ENCODE results near the gene MTX1.
"Not testable (repeated sequence)": the region's sequence is repeated elsewhere in the genome, so short reads cannot be mapped to it uniquely, and the experiment has no call there.

The MTX1 gene, protein sequence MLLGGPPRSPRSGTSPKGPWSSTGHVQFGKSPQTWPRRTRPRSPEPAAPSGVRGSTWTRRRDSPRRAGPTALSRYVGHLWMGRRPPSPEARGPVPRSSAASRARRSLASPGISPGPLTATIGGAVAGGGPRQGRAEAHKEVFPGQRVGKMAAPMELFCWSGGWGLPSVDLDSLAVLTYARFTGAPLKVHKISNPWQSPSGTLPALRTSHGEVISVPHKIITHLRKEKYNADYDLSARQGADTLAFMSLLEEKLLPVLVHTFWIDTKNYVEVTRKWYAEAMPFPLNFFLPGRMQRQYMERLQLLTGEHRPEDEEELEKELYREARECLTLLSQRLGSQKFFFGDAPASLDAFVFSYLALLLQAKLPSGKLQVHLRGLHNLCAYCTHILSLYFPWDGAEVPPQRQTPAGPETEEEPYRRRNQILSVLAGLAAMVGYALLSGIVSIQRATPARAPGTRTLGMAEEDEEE

DNA sequence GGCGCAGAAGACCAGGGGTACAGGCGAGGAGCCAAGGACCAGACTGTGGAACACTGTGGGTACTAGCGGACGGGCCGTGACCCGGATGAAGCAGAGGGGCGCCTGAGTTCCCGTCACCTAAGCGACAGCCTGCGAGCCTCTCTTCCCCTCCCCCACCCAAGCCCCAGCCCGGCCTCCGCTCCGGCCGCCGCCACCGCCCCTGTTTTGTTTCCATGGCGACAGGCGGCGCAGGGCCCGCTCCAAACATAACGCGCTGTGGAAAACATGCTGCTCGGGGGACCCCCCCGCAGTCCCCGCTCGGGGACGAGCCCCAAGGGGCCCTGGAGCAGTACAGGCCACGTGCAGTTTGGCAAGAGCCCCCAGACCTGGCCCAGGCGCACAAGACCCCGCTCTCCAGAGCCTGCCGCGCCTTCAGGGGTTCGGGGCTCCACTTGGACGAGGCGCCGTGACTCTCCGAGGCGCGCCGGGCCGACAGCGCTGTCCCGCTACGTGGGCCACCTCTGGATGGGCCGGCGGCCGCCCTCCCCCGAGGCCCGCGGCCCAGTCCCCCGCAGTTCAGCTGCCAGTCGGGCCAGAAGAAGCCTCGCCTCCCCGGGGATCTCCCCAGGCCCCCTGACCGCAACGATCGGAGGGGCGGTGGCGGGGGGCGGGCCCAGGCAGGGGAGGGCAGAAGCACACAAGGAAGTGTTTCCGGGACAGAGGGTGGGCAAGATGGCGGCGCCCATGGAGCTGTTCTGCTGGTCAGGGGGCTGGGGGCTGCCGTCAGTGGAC is at the start of gene MTX1:
TSS of gene MTX1 (plus strand) at position 155 of the 771 bp plus-strand sequence. CDS start at position 265, 110 bp downstream.
- no peaks in the 10 kb centered on the region for H3K9me3 ChIP-seq (ENCODE audit: low read length)
- H2AFZ ChIP-seq (ENCODE audit: low read depth, low read length), result peak within 1 kb of the TSS; percentile 36
- H3K4me3 ChIP-seq (ENCODE audit: low read length), result peak within 1 kb of the TSS; percentile 66
- H3K36me3 ChIP-seq (ENCODE audit: insufficient read depth, low read length), result peaks cover 15% of the 10 kb centered on the region
- H3K4me1 ChIP-seq (ENCODE audit: insufficient read depth, low read length), result peaks cover 30% of the 10 kb centered on the region
- H3K27me3 ChIP-seq (ENCODE audit: insufficient read depth, low read length), result no peaks in the 10 kb centered on the region

DNA sequence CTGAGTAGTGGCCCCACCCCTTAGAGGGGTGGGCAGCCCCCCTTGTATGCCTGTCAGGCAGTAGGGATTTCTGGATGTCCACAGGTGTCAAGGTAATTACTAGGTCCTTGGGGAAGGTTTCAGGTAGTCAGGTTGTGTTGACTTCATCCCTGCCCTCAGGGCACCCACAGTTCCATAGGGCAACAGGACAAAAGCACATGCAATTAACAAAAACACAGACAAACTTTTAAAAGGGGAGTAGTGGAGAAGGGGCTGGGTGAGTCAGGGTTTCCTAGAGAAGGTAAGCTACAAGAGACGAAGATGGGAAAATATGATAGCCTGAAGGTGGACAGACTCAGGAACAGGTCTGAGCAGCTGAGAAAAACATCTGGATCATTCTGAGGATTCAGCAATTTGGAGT is 49.5 kb upstream of the MTX1 start:
- peaks cover 9% of the 10 kb centered on the region for H3K27me3 ChIP-seq (ENCODE audit: insufficient read depth, low read length)
- H2AFZ ChIP-seq (ENCODE audit: low read depth, low read length), result no peak overlapping the region
- no peak overlapping the region for H3K4me3 ChIP-seq (ENCODE audit: low read length)
- H3K9me3 ChIP-seq (ENCODE audit: low read length), result no peaks in the 10 kb centered on the region
- H3K4me1 ChIP-seq (ENCODE audit: insufficient read depth, low read length), result no peaks in the 10 kb centered on the region
- H3K36me3 ChIP-seq (ENCODE audit: insufficient read depth, low read length), result no peaks in the 10 kb centered on the region

DNA sequence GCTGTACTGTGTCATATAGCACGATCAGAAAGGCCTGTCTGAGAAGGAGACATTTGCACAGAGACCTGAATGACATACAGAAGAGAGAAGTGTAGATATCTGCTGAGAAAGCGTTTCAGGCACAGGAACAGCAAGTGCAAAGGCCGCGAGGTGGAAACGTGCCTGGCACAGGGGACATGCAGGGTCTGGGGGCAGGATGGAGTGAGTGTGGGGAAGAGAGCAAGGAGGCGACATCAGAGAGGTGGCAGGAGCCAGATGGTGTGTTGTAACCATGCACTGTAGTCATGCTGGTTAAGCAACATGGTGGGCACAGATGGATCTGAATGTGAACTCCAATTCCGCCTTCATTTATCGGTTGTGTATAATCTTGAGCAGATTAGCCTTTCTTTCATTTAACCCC is 48.4 kb upstream of the MTX1 start:
- H3K36me3 ChIP-seq (ENCODE audit: insufficient read depth, low read length), result no peaks in the 10 kb centered on the region
- H3K4me3 ChIP-seq (ENCODE audit: low read length), result no peak overlapping the region
- no peak overlapping the region for H2AFZ ChIP-seq (ENCODE audit: low read depth, low read length)
- no peaks in the 10 kb centered on the region for H3K9me3 ChIP-seq (ENCODE audit: low read length)
- H3K4me1 ChIP-seq (ENCODE audit: insufficient read depth, low read length), result no peaks in the 10 kb centered on the region
- H3K27me3 ChIP-seq (ENCODE audit: insufficient read depth, low read length), result peaks cover 9% of the 10 kb centered on the region

GRCh38 chr1:155162631-155163030 is 45.9 kb upstream of the MTX1 start:
- H3K4me1 ChIP-seq (ENCODE audit: insufficient read depth, low read length); H3K9me3 ChIP-seq (ENCODE audit: low read length); H3K36me3 ChIP-seq (ENCODE audit: insufficient read depth, low read length); H3K4me3 ChIP-seq (ENCODE audit: low read length); H3K27me3 ChIP-seq (ENCODE audit: insufficient read depth, low read length); H2AFZ ChIP-seq (ENCODE audit: low read depth, low read length): not testable (repeated sequence)

DNA sequence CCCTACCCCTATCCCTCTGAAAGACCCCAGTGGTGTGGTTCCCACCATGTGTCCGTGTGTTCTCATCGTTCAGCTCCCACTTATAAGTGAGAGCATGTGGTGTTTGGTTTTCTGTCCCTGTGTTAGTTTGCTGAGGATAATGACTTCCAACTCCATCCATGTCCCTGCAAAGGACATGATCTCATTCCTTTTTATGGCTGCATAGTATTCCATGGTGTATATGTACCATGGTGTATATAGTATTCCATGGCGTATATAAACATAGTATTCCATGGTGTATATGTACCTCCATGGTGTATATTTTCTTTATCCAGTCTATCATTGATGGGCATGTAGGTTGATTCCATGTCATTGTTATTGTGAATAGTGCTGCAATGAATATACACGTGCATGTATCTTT is 44.7 kb upstream of the MTX1 start:
- H3K9me3 ChIP-seq (ENCODE audit: low read length); H3K36me3 ChIP-seq (ENCODE audit: insufficient read depth, low read length); H2AFZ ChIP-seq (ENCODE audit: low read depth, low read length); H3K27me3 ChIP-seq (ENCODE audit: insufficient read depth, low read length); H3K4me1 ChIP-seq (ENCODE audit: insufficient read depth, low read length); H3K4me3 ChIP-seq (ENCODE audit: low read length): not testable (repeated sequence)

GRCh38 chr1:155164625-155165024 is 43.9 kb upstream of the MTX1 start:
- H2AFZ ChIP-seq (ENCODE audit: low read depth, low read length); H3K4me3 ChIP-seq (ENCODE audit: low read length); H3K9me3 ChIP-seq (ENCODE audit: low read length); H3K27me3 ChIP-seq (ENCODE audit: insufficient read depth, low read length); H3K4me1 ChIP-seq (ENCODE audit: insufficient read depth, low read length); H3K36me3 ChIP-seq (ENCODE audit: insufficient read depth, low read length): not testable (repeated sequence)

GRCh38 chr1:155166051-155166470 is 42.4 kb upstream of the MTX1 start:
- no peaks in the 10 kb centered on the region for H3K27me3 ChIP-seq (ENCODE audit: insufficient read depth, low read length)
- H3K4me1 ChIP-seq (ENCODE audit: insufficient read depth, low read length), result peaks cover 10% of the 10 kb centered on the region
- no peak overlapping the region for H3K4me3 ChIP-seq (ENCODE audit: low read length)
- H3K36me3 ChIP-seq (ENCODE audit: insufficient read depth, low read length), result peaks cover 16% of the 10 kb centered on the region
- H3K9me3 ChIP-seq (ENCODE audit: low read length), result no peaks in the 10 kb centered on the region
- no peak overlapping the region for H2AFZ ChIP-seq (ENCODE audit: low read depth, low read length)

- no peak overlapping the region for H2AFZ ChIP-seq (ENCODE audit: low read depth, low read length)
- no peaks in the 10 kb centered on the region for H3K9me3 ChIP-seq (ENCODE audit: low read length)
- peaks cover 10% of the 10 kb centered on the region for H3K4me1 ChIP-seq (ENCODE audit: insufficient read depth, low read length)
- no peak overlapping the region for H3K4me3 ChIP-seq (ENCODE audit: low read length)
- H3K36me3 ChIP-seq (ENCODE audit: insufficient read depth, low read length), result peaks cover 16% of the 10 kb centered on the region
- no peaks in the 10 kb centered on the region for H3K27me3 ChIP-seq (ENCODE audit: insufficient read depth, low read length)
These were observed 41.9 kb upstream of the MTX1 start for GRCh38 chr1:155166471-155167165.

GRCh38 chr1:155167166-155168104 is 41.1 kb upstream of the MTX1 start:
- peaks cover 16% of the 10 kb centered on the region for H3K36me3 ChIP-seq (ENCODE audit: insufficient read depth, low read length)
- H3K27me3 ChIP-seq (ENCODE audit: insufficient read depth, low read length), result no peaks in the 10 kb centered on the region
- no peaks in the 10 kb centered on the region for H3K9me3 ChIP-seq (ENCODE audit: low read length)
- H2AFZ ChIP-seq (ENCODE audit: low read depth, low read length), result no peak overlapping the region
- H3K4me3 ChIP-seq (ENCODE audit: low read length), result no peak overlapping the region
- H3K4me1 ChIP-seq (ENCODE audit: insufficient read depth, low read length), result peaks cover 16% of the 10 kb centered on the region

- H3K36me3 ChIP-seq (ENCODE audit: insufficient read depth, low read length), result peaks cover 16% of the 10 kb centered on the region
- not testable (repeated sequence) for H2AFZ ChIP-seq (ENCODE audit: low read depth, low read length); H3K4me3 ChIP-seq (ENCODE audit: low read length); H3K27me3 ChIP-seq (ENCODE audit: insufficient read depth, low read length); H3K9me3 ChIP-seq (ENCODE audit: low read length)
- peaks cover 18% of the 10 kb centered on the region for H3K4me1 ChIP-seq (ENCODE audit: insufficient read depth, low read length)
These were observed 40.4 kb upstream of the MTX1 start for GRCh38 chr1:155168105-155168445.

DNA sequence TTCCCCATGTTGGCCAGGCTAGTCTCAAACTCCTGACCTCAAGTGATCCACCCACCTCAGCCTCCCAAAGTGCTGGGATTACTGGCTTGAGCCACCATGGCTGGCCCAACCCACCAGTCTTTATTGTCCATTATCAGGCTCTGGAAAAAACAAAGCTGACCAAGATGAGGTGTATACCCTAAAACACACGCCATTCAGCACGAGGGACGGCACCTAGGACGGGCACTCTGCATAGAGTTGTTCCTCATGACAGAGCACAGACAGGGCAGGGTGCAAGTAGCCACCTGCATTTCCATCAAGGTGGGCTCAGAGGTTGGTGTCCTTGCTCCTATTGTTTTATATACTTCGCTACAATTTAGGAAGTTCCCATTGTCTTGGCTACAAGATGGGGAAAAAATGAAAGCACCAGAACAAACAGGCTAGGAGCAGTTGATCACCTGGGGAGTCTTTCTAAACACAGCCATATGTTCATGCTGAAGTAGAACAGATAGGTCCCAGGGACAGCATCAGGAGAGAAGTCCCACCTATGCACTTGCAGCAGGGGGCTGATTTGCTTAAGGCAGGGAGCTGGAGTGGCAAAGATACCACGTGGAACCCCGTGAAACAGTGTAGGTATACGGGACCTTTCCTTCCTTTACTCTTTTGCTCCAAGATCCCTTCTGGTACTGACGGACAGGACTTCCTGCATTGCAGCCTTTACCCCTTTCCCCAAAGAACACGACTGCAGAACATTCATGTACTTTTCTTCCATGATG is 39.9 kb upstream of the MTX1 start:
- Histone ChIP-seq H3K36me3 (ENCODE audit: insufficient read depth, low read length) (peaks cover 16% of the 10 kb centered on the region), H3K4me1 (ENCODE audit: insufficient read depth, low read length) (peaks cover 21% of the 10 kb centered on the region), H2AFZ (ENCODE audit: low read depth, low read length) (no peak overlapping the region), H3K9me3 (ENCODE audit: low read length) (no peaks in the 10 kb centered on the region), H3K4me3 (ENCODE audit: low read length) (no peak overlapping the region), H3K27me3 (ENCODE audit: insufficient read depth, low read length) (no peaks in the 10 kb centered on the region)

- H3K36me3 ChIP-seq (ENCODE audit: insufficient read depth, low read length), result peaks cover 16% of the 10 kb centered on the region
- H3K4me1 ChIP-seq (ENCODE audit: insufficient read depth, low read length), result peaks cover 27% of the 10 kb centered on the region
These were observed 39.0 kb upstream of the MTX1 start for GRCh38 chr1:155169541-155169940.

More at GRCh38 chr1:155169541-155169940, 39.0 kb upstream of the MTX1 start:
- Histone ChIP-seq H3K4me3 (ENCODE audit: low read length) (no peak overlapping the region), H3K27me3 (ENCODE audit: insufficient read depth, low read length) (no peaks in the 10 kb centered on the region), H2AFZ (ENCODE audit: low read depth, low read length) (no peak overlapping the region), H3K9me3 (ENCODE audit: low read length) (no peaks in the 10 kb centered on the region)
